ENCODE measurements around the gene IQGAP3. TPM values are rescaled to one million over a fixed set of nuclear protein-coding genes. Genes with fewer than 3 reads are reported as not detected.
A peak's percentile ranks its signal among the peaks of the same experiment; 100 is the strongest.
"Not testable (repeated sequence)": the region's sequence is repeated elsewhere in the genome, so short reads cannot be mapped to it uniquely, and the experiment has no call there.

The IQGAP3 gene
- polyA plus RNA-seq, 1 donor: 5.5 TPM

- no peak for DNase-seq (ENCODE audit: low read depth)
Observed at GRCh38 chr1:156574039-156574633, 1.8 kb upstream of the IQGAP3 start.

DNA sequence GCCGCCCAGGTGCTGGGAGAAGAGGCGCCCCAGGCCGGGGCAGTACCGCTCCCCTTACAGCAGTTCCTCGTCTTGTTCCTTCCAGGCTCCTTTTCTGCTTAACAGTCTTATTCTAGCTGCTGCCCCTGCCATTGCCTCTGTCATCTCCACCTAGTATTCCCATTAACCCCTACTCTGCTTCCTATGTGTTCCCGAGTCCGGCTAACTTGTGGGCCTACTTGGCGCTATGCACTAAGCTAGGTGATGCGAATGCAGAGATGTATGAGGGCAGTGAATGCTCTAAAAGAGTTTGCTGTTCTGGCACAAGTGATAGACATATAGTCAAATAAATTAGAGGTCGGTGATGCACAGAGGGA lies 276 bp upstream of the IQGAP3 start:
- DNase-seq (ENCODE audit: low read depth): no peak

GRCh38 chr1:156571261-156571852 lies 1.0 kb downstream of the IQGAP3 start:
- DNase-seq (ENCODE audit: low read depth): peak; percentile 28

DNA sequence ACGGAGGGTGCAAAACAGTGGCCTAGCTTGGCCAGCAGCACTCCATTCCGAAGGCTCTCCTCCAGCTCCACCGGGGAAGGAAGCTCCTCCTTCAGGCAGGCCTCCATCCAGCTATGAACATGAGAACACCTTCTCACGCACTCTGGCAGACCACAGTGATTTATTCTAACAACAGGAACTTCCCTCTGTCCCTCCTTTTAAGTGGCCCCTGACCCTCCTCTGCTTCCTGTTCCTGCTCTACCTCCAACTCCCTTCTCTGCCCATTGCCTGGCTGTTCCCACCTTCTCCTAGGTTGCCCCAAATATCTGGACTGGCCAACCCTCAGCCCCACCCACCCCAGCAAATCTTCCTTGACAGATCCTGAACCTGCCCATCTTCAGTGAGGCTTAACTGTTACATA lies 5.9 kb downstream of the IQGAP3 start:
- no peak for DNase-seq (ENCODE audit: low read depth)

DNA sequence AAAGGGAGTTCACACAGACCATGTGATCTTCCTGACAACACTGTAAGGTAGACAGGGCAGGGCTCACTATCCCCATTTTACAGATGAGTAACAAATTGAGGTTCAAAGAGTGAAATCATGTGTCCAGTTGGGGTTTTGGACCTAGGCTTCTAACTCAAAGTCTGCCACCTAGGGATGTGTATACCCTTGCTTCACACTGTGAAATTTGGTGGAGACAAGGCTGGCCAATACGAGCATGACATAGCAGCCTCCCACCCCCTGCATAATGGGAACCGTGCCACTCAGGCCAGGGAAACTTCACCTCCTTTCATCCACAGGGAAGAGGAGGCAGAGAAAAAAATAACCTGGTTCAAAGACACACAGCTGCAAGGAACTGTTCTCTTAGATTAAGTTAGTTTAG lies 6.8 kb downstream of the IQGAP3 start:
- no peak for DNase-seq (ENCODE audit: low read depth)

DNA sequence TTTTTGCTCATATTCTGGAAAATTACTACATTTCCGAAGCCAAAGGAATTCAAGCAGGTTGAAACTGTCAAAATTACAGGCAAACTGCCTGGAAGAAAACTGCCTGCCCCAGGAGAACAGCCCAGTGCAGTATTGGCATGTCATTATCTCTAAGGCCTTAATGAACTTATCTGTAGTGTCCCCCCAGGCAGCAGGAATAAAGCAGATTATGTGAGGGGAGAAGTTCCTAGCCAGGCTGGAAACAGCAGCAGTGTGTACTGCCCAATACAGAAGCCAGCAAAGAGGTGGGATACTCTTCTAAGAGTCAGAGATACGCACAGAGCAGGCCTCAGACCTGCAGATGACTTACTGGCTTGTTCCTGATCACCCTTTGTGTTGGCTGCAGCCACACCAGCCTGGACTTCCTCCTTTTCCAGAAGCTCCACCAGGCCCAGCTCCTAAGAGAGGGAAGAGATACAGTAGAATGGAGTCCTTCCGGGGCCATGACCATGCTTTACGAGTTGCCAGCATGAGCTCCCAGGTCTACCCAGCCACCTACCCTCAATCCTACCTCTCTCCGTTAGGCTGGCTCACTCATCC lies 11.7 kb downstream of the IQGAP3 start:
- no peak for DNase-seq (ENCODE audit: low read depth)

GRCh38 chr1:156559797-156560385 lies 12.5 kb downstream of the IQGAP3 start:
- DNase-seq (ENCODE audit: low read depth): no peak

GRCh38 chr1:156559086-156559796 lies 13.1 kb downstream of the IQGAP3 start:
- no peak for DNase-seq (ENCODE audit: low read depth)

DNA sequence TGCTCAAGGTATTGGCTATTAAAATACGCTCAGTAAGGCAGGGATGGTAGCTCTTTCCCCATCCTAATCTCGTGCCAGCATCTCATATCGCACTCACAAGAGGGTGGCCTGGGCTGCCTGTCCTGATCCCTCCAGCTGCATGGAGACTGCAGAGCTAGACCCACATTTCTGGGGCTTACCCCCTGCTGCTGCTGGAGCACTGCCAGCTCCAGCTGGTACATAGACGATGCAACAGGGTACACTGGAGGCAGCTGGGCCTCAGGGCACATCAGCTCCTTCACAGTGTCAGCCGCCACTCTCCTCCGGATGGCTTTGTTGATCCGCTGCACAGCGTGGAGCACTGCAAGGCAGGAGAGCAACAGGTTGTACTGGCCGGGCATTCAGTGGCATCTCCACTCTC lies 16.0 kb downstream of the IQGAP3 start:
- no peak for DNase-seq (ENCODE audit: low read depth)

DNA sequence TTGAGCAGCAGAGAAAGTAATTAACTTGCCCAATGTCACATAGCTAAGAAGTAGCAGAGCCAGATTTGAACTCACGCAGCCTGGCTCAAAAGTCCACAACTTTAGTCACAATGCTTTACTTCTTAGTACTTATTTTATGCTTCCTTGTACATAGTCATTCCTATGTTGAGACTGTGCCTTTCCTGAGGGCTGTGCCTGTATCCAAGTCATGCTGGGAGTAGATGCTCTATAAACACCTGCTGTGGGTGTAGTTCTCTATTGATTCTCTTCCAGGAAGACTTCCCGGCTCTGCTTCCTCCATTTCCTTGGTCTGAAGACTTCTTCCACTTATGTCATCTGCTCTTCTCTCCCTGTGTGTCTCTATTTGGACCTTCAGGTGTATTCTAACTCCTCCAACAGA lies 16.6 kb downstream of the IQGAP3 start:
- DNase-seq (ENCODE audit: low read depth): no peak

DNA sequence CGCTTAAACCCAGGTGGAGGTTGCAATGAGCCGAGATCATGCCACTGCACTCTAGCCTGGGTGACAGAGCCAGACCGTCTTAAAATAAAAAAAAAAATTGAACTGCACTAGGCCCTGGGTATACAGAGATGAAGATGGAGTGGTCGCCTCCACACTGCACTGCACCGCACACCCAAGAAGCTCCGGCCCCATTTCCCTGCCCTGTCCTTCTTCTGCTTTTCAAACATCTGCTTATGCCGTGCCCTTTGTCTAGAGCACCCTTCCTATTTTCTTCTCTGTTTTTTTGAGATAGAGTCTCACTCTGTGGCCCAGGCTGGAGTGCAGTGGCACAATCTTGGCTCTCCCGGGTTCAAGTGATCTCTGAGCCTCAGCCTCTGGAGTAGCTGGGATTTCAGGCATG lies 17.4 kb downstream of the IQGAP3 start:
- no peak for DNase-seq (ENCODE audit: low read depth)

DNA sequence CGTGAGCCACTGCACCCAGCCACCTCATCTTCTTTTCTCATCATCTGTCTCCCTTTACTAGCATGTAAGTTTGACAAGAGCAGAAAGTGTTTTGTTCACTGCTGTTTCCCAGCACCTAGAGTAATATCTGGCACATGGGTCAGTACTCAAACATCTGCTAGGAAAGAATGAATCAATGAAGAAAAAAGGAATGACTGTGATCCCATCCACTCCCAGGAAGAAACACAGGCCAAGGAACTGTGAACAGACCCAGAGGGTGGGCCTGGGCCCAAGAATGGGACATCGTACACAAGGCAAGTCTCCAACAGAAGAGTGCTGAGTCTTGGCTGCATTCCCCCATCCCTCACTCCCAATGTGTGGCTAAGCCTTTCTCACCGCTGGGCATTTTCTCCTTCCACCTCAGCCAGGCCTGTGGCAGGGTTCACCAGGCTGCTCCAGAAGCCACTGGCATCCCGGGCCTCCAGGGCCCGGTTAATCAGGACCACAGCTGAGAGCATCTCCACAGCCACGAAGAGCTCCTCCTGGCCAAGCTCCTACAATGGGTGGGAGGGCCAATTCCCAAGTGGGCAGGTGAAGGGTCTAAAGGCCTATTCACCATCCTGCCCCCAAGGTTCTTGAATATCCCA lies 18.4 kb downstream of the IQGAP3 start:
- peak; percentile 28 for DNase-seq (ENCODE audit: low read depth)

DNA sequence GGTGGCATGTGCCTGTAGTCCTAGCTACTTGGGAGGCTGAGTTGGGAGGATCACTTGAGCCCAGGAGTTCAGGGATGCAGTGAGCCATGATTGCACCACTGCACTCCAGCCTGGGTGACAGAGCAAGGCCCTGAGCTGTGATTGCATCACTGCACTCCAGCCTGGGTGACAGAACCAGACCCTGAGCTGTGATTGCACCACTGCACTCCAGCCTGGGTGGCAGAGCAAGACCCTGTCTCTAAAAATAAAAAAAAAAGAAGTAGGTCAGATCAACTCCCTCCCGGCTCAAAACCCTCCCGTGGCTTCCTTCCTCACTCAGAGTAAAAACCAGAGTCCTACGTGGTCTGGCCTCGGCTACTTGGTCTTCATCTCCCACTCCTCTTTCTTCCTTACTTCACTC lies 19.4 kb downstream of the IQGAP3 start:
- not testable (repeated sequence) for DNase-seq (ENCODE audit: low read depth)

DNA sequence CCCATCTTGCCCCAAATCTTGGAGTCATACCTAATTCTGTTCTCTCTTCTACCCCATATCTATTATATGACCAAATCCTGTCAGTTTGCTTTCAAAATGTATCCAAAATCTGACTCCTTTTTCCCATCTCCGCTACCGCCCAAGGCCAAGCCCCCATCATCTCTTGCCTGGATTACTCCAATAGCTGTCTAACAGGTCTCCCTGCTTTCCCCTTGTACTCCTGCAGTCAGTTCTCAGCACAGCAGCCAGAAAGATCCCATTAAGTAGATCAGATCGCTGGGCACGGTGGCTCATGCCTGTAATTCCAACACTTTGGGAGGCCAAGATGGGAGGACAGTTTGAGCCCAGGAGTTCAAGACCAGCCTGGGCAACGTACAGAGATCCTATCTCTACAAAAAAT lies 19.8 kb downstream of the IQGAP3 start:
- DNase-seq (ENCODE audit: low read depth): no peak

DNA sequence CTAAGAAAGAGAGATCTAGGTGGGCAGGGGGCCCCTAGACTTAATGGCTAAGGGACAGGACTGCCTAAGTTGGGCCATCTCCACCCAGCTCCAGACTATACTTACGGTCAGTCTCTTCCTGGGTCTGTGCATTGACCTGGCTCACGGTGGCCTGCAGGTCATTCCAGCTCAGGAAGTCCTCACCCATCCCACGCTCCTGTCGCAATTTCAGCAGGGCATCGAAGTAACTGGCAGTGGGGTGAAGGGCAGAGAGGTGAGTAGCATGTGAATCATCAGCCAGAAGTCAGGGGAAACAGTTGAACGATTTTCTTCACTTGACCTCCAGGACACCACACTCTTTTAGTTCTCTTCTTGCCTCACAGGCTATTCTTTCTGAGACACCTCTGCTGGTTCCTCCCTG lies 20.5 kb downstream of the IQGAP3 start:
- DNase-seq (ENCODE audit: low read depth): no peak

GRCh38 chr1:156551066-156551643 lies 21.2 kb downstream of the IQGAP3 start:
- no peak for DNase-seq (ENCODE audit: low read depth)

DNA sequence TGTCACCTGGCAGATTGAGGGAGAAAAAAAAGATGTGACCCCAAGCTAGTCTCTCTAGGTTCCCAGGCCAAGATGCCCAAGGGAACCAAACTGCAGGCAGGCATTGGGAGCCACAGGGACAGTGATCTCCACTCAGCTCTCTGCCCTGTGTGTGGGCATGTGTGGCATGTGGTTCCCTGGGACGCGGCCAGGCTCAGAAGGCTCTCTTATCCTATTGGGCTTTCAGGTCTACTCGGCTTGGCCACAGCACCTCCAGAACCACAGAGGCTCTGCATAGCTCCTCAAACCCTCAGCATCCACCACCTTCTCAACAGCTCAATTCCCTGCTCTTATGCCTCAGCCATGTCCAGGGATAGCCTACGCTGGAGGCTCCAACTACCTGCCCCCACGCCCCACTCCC lies 22.0 kb downstream of the IQGAP3 start:
- DNase-seq (ENCODE audit: low read depth): no peak

DNA sequence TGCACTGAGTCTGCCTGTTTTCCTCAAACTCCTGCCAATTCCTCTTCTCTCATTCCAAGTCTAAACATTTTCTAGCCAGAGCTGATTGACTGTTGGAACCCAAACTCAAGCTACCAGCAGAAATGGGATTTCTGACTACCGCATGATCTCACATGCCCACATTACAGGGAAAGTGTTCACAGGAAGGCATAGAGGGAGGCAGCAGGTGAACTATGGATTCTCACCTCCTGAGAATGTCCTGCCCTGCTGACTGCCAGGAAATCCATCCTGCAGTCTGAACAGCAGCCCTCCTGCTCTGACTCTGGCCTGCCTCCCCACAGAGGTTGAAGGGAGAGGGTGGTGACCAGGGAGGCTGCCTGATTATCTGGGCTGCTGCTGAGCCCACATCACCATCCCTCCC lies 22.5 kb downstream of the IQGAP3 start:
- no peak for DNase-seq (ENCODE audit: low read depth)

- no peak for DNase-seq (ENCODE audit: low read depth)
Observed at GRCh38 chr1:156549390-156549789, 23.0 kb downstream of the IQGAP3 start.

DNA sequence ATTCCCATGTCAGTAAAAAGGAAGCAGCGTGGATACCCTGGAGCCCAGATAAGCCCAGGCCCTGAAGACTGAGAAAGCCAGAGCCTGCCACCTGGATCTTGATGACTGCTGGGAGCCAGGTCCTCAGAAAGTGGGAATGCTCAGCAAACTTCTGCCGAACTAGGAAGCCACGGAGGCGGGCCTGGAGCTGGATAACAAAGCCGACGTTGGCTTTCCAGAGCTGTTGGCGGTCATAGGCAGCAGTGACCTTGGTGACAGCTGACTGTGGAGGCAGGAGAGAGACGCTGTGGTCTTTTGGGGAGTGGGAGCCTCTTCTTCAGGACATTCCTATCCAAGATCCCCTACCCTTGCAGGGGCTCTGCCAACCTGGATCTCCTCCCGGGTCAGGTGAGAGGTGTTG lies 24.4 kb downstream of the IQGAP3 start:
- DNase-seq (ENCODE audit: low read depth): no peak

GRCh38 chr1:156547434-156547833 lies 24.9 kb downstream of the IQGAP3 start:
- DNase-seq (ENCODE audit: low read depth): no peak

GRCh38 chr1:156546267-156546666 lies 26.1 kb downstream of the IQGAP3 start:
- no peak for DNase-seq (ENCODE audit: low read depth)
